ENCODE results near the gene MLX. TPM values are rescaled to one million over a fixed set of nuclear protein-coding genes. Genes with fewer than 3 reads are reported as not detected.

The MLX gene
- total and polyA plus RNA-seq, 10 of the 15 experiments (the other 5 are each of a cell fraction or from before 2014, with no cell fraction given), result 34.4 to 65.0 (median 44.4) TPM

DNA sequence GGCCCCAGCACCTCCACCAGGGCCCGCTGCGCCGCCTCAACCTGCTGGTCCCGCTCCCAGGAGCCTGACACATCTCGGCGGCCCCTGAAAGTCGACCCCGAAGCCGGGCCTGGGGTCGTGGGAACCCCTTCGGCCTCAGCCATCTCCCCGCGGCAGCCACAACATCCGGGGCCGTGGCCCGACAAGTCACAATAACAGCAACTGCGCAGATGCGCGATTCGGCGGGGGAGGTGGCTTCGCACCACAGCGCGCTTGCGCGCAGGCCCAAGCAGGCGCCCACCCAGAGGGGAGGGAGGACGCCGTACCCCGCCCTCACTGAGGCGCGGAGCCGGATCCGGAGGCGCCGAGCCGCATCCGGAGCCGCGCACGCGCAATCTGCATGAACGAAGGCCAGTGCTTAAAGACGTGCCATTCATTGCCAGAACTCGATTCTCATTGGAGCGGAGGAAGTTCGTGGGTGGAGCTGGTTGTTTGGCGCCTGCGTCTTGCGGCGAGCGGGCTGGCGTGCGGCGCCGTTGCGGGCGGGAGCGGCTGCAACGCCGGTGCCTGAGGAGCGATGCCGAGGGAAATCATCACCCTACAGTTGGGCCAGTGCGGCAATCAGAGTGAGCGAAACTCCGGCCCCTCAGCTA, 42.4 kb downstream of the MLX start, which contains the start of the genes RETREG3 and TUBG1:
Gene RETREG3 (minus strand): TSS at position 193 of the 632 bp plus-strand sequence. CDS start 50 bp downstream, at position 143.
Gene TUBG1 (plus strand): TSS at position 502 of the 632 bp plus-strand sequence. CDS start 55 bp downstream, at position 557.
- in situ Hi-C loops (cut with MboI), result loop anchor here (25.0 kb wide), 1 partner anchor 603 kb away; the partner anchor contains the start of gene TMEM106A
- H3K4me1 ChIP-seq (ENCODE audit: control insufficient read depth, insufficient read depth, low read length), result no peaks in the 10 kb centered on the region; the same call in 1 of the 2 replicates
- peak within 1 kb of the TSS; percentile 93 for H3K4me2 ChIP-seq (ENCODE audit: control insufficient read depth, insufficient read depth)
- H3K27me3 ChIP-seq (replicated peaks in 1 of 2; ENCODE audit: control insufficient read depth in 2 of 2, insufficient read depth in 2 of 2, low read length in 1 of 2), result no peaks in the 10 kb centered on the region
- FAIRE-seq, result peak; percentile 99
- peak within 1 kb of the TSS; percentile 98 for H3K4me3 ChIP-seq
- H3K36me3 ChIP-seq (ENCODE audit: control insufficient read depth in 2 of 2, insufficient read depth in 2 of 2, low read length in 1 of 2), result peaks cover 6 to 12% of the 10 kb centered on the region in 2 experiments
- DNase-seq (ENCODE audit: low read depth, low spot score), result peak; percentile 98
- intact Hi-C loops (cut with micrococcal nuclease; ENCODE audit: unreplicated experiment), result loop anchor here (1.0 to 2.0 kb wide), 2 partner anchors 30 to 68 kb away; no protein-coding TSS in a partner anchor
- H4K20me1 ChIP-seq (ENCODE audit: control insufficient read depth, insufficient read depth), result no peaks in the 10 kb centered on the region
- ChIA-PET RAD21 (ENCODE audit: unreplicated experiment) (interaction anchor here (0.6 to 6.8 kb wide), 11 partner anchors 9 to 117 kb away, joined by 3 to 57 read pairs (median 7); partner anchors contain the start of genes CCR10, PLEKHH3 and PSMC3IP), CTCF (interaction anchor here (0.7 to 3.5 kb wide), 10 partner anchors 10 to 560 kb away, joined by 3 to 49 read pairs (median 6); partner anchors contain the start of genes CCR10, PLEKHH3, PSMC3IP and TUBG2), POLR2A (interaction anchor here (0.6 to 6.9 kb wide), 17 partner anchors 10 to 165 kb away, joined by 3 to 93 read pairs (median 4); partner anchors contain the start of genes CCR10, COASY, PLEKHH3 and PSMC3IP), SMC1A (ENCODE audit: uncharacterized antibody, unreplicated experiment) (interaction anchor here (0.6 to 7.1 kb wide), 12 partner anchors 11 to 183 kb away, joined by 3 to 96 read pairs (median 4); partner anchors contain the start of genes CCR10, PLEKHH3, PSMC3IP and RAMP2)
- BruUV-seq (replicated peaks), result no TSS peak
- H3K27ac ChIP-seq (ENCODE audit: control insufficient read depth, insufficient read depth), result peak within 1 kb of the TSS; percentile 90
- H3K9ac ChIP-seq (ENCODE audit: control insufficient read depth, insufficient read depth, low read length), result peak within 1 kb of the TSS; percentile 86
- peak; percentile 90 for ATAC-seq
- no peaks in the 10 kb centered on the region for H3K9me3 ChIP-seq (replicated peaks; ENCODE audit: control insufficient read depth, insufficient read depth, low read length)
- H3K79me2 ChIP-seq (ENCODE audit: control insufficient read depth, insufficient read depth, low read length), result peaks cover 60% of the 10 kb centered on the region
- under 1% methylated on average over 66 of the region's 66 CpGs for WGBS (ENCODE audit: insufficient coverage, insufficient replicate concordance, low lambda C conversion rate, missing lambda C conversion rate)
- H2AFZ ChIP-seq (ENCODE audit: control insufficient read depth, low read depth, low read length), result peak within 1 kb of the TSS; percentile 94
- TF ChIP-seq IKZF2 (IDR thresholded peaks at IDR 0.05) (no peak), SUPT20H (IDR thresholded peaks at IDR 0.05; ENCODE audit: borderline replicate concordance, control insufficient read depth, low read depth, low read length) (no peak), DPF2 (IDR thresholded peaks at IDR 0.05) (peak; percentile 55; the same call in 1 of the 2 replicates), FOXK2 (IDR thresholded peaks at IDR 0.05) (peak; percentile 51; the same call in 1 of the 2 replicates), ATF7 (IDR thresholded peaks at IDR 0.05; ENCODE audit: low read depth) (no peak), BHLHE40 (IDR thresholded peaks at IDR 0.05; ENCODE audit: borderline replicate concordance in 1 of 2, low read depth in 2 of 2, low read length in 1 of 2) (peak; percentile 39 to 73; a peak in 3 of 4 replicates), CBX5 (IDR thresholded peaks at IDR 0.05; ENCODE audit: low read depth) (no peak), CHD4 (IDR thresholded peaks at IDR 0.05) (no peak), ZNF274 (IDR thresholded peaks at IDR 0.05; ENCODE audit: insufficient read depth, insufficient read length) (no peak), NFIC (IDR thresholded peaks at IDR 0.05; ENCODE audit: low read depth, low read length) (no peak), SMARCA5 (IDR thresholded peaks at IDR 0.05) (no peak), BRCA1 (IDR thresholded peaks at IDR 0.05; ENCODE audit: low read depth, low read length) (no peak), NR2F1 (conservative IDR thresholded peaks at IDR 0.05) (peak; percentile 86), POLR2AphosphoS2 (IDR thresholded peaks at IDR 0.05; ENCODE audit: low read depth, low read length) (no peak; the same call in 1 of the 2 replicates), MYC (IDR thresholded peaks at IDR 0.05; ENCODE audit: insufficient read depth, insufficient read length, insufficient replicate concordance, low read length, severe bottlenecking) (no peak), NR2C2 (IDR thresholded peaks at IDR 0.05; ENCODE audit: borderline replicate concordance, control insufficient read depth, insufficient read length, low read depth) (no peak), RUNX3 (IDR thresholded peaks at IDR 0.05; ENCODE audit: low read length) (peak; percentile 65; the same call in 1 of the 2 replicates), BCL11A (IDR thresholded peaks at IDR 0.05; ENCODE audit: low read depth, low read length) (no peak), ZNF622 (IDR thresholded peaks at IDR 0.05) (no peak), MTA3 (IDR thresholded peaks at IDR 0.05; ENCODE audit: borderline replicate concordance, low read length) (no peak), STAT3 (IDR thresholded peaks at IDR 0.05; ENCODE audit: low read depth, low read length) (no peak), RCOR1 (conservative IDR thresholded peaks at IDR 0.05; ENCODE audit: low read depth, low read length) (no peak)
- TF ChIP-seq, protein P1, sequence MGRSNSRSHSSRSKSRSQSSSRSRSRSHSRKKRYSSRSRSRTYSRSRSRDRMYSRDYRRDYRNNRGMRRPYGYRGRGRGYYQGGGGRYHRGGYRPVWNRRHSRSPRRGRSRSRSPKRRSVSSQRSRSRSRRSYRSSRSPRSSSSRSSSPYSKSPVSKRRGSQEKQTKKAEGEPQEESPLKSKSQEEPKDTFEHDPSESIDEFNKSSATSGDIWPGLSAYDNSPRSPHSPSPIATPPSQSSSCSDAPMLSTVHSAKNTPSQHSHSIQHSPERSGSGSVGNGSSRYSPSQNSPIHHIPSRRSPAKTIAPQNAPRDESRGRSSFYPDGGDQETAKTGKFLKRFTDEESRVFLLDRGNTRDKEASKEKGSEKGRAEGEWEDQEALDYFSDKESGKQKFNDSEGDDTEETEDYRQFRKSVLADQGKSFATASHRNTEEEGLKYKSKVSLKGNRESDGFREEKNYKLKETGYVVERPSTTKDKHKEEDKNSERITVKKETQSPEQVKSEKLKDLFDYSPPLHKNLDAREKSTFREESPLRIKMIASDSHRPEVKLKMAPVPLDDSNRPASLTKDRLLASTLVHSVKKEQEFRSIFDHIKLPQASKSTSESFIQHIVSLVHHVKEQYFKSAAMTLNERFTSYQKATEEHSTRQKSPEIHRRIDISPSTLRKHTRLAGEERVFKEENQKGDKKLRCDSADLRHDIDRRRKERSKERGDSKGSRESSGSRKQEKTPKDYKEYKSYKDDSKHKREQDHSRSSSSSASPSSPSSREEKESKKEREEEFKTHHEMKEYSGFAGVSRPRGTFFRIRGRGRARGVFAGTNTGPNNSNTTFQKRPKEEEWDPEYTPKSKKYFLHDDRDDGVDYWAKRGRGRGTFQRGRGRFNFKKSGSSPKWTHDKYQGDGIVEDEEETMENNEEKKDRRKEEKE (IDR thresholded peaks at IDR 0.05), result no peak
